BE2C (cell line): ENCODE results near the gene APOBR.
"Not testable (repeated sequence)": the region's sequence is repeated elsewhere in the genome, so short reads cannot be mapped to it uniquely, and the experiment has no call there.

Source experiments
- DNase-seq: peaks from one replicate; pipeline ENCODE4 v3.0.0-alpha.2; 2020
- H3K27me3 ChIP-seq: fragments of 250-450 bp; sonication (Bioruptor Pico); 2 replicates; pipeline ENCODE4 v1.5.1; 2020; ENCODE audit warnings: mild to moderate bottlenecking
- H3K36me3 ChIP-seq: fragments of 250-450 bp; sonication (Bioruptor Pico); 2 replicates; pipeline ENCODE4 v1.5.1; 2020; ENCODE audit warnings: mild to moderate bottlenecking
- H3K4me1 ChIP-seq: fragments of 250-450 bp; sonication (Bioruptor Pico); 2 replicates; pipeline ENCODE4 v1.5.1; 2020
- H3K4me3 ChIP-seq: 2 replicates; pipeline ENCODE4 v1.5.1; 2011; ENCODE audit warnings: low read depth, low read length
- H3K9me3 ChIP-seq: fragments of 250-450 bp; sonication (Bioruptor Pico); 2 replicates; pipeline ENCODE4 v1.5.1; 2020
- TF ChIP-seq, protein P1 (sequence below): IDR thresholded peaks from 2 replicates; pipeline ENCODE4 v1.5.1; 2012; ENCODE audit warnings: mild to moderate bottlenecking, low read depth, low read length

APOBR gene

GRCh38 chr16:28482026-28482425 is 12.4 kb upstream of the APOBR start:
- DNase-seq: no peak
- TF ChIP-seq, protein P1, sequence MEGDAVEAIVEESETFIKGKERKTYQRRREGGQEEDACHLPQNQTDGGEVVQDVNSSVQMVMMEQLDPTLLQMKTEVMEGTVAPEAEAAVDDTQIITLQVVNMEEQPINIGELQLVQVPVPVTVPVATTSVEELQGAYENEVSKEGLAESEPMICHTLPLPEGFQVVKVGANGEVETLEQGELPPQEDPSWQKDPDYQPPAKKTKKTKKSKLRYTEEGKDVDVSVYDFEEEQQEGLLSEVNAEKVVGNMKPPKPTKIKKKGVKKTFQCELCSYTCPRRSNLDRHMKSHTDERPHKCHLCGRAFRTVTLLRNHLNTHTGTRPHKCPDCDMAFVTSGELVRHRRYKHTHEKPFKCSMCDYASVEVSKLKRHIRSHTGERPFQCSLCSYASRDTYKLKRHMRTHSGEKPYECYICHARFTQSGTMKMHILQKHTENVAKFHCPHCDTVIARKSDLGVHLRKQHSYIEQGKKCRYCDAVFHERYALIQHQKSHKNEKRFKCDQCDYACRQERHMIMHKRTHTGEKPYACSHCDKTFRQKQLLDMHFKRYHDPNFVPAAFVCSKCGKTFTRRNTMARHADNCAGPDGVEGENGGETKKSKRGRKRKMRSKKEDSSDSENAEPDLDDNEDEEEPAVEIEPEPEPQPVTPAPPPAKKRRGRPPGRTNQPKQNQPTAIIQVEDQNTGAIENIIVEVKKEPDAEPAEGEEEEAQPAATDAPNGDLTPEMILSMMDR: no peak
- peaks cover 9% of the 10 kb centered on the region for H3K36me3 ChIP-seq
- no peak overlapping the region for H3K4me3 ChIP-seq
- H3K27me3 ChIP-seq: no peaks in the 10 kb centered on the region
- no peaks in the 10 kb centered on the region for H3K9me3 ChIP-seq
- no peaks in the 10 kb centered on the region for H3K4me1 ChIP-seq

DNA sequence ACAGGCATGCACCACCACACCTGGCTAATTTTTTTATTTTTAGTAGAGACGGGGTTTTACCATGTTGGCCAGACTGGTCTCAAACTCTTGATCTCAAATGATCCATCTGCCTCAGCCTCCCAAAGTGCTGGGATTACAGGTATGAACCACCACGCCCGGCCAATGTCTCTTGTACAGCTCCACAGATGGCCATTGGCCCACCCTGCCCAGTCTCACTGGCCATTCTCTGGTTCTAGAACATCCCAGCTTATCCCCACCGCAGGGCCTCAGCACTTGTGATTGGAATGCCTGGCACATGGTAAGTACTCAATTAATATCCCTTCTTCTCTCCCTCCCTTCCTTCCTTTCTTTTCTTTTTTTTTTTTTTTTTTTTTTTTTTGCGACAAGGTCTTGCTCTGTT is 11.1 kb upstream of the APOBR start:
- not testable (repeated sequence) for H3K4me1 ChIP-seq, DNase-seq, H3K27me3 ChIP-seq, H3K36me3 ChIP-seq, H3K4me3 ChIP-seq, H3K9me3 ChIP-seq

- no peaks in the 10 kb centered on the region for H3K9me3 ChIP-seq
- H3K36me3 ChIP-seq: peaks cover 17% of the 10 kb centered on the region
- H3K4me1 ChIP-seq: no peaks in the 10 kb centered on the region
- no peak overlapping the region for H3K4me3 ChIP-seq
- TF ChIP-seq, protein P1: no peak
- no peaks in the 10 kb centered on the region for H3K27me3 ChIP-seq
- DNase-seq: no peak
Observed at GRCh38 chr16:28486266-28486665, 8.2 kb upstream of the APOBR start.

DNA sequence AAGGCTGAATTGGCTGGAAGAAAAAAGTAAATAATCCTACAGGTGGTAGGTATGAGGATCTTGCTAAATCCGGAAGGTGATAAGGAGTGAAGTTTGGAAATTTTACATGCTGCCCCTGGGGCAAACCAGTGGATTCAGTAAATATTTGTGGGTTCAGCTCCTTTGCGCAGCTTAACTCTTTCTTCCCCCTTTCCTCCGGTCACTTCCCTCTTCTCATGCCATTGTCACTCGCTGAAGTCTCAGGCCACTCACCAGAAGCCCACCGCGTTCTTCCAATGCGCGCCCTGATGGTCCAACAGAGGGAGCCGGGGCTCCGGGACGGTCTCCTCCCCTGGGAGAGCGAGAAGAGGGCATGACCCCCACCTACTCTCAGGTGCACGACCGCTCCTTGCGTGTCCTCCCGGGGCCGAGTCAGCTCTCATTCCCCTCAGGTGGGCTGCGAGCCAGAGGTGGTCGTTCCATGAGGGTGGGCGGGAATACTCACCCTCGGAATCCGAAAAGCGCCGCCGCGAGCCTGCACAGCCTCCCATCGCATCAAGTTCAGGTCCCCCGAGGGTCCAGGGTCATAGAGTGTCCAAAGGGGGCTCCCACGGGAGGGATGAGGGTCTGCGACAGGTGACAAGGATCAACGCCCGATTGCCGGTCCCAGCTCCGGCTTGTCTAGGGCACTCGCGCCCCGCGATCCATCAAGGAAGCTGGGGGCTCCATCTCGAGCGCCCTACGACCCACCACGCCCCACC is 3.0 kb upstream of the APOBR start:
- Histone ChIP-seq H3K27me3 (no peaks in the 10 kb centered on the region), H3K4me1 (no peaks in the 10 kb centered on the region), H3K4me3 (peak overlapping the region; percentile 97), H3K9me3 (no peaks in the 10 kb centered on the region), H3K36me3 (peaks cover 8% of the 10 kb centered on the region; the same call in 1 of the 2 replicates)
- TF ChIP-seq, protein P1: peak; percentile 25; the same call in 1 of the 2 replicates
- peak; percentile 33 for DNase-seq

- H3K27me3 ChIP-seq: no peaks in the 10 kb centered on the region
- H3K36me3 ChIP-seq: peaks cover 8% of the 10 kb centered on the region; the same call in 1 of the 2 replicates
- peak within 1 kb of the TSS; percentile 97 for H3K4me3 ChIP-seq
- H3K4me1 ChIP-seq: no peaks in the 10 kb centered on the region
- DNase-seq: peak; percentile 92
- TF ChIP-seq, protein P1: no peak
- no peaks in the 10 kb centered on the region for H3K9me3 ChIP-seq
Observed at GRCh38 chr16:28491970-28492474, 2.4 kb upstream of the APOBR start, which contains the start of gene CLN3. CLN3 (minus strand) TSS chr16:28492074; CDS start chr16:28491759, 315 bp downstream.

DNA sequence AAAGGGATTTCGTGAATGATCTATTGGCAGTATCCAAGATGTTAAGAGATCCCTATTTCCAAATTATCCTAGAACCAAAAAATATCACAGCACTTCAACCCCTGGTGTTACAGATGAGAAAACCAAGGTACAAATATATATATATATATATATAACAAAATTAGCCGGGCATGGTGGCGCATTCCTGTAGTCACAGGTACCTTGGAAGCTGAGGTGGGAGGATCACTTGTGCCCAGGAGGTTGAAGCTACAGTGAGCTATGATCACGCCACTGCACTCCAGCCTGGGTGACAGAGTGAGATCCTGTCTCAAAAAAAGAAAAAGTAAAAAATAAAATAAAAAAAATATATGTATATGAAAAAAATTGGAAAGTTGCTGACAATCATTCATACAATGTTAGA is 1.9 kb upstream of the APOBR start:
- H3K27me3 ChIP-seq: no peaks in the 10 kb centered on the region
- H3K36me3 ChIP-seq: peaks cover 8% of the 10 kb centered on the region; the same call in 1 of the 2 replicates
- no peaks in the 10 kb centered on the region for H3K4me1 ChIP-seq
- H3K4me3 ChIP-seq: peak overlapping the region; percentile 97
- DNase-seq: no peak
- TF ChIP-seq, protein P1: no peak
- H3K9me3 ChIP-seq: no peaks in the 10 kb centered on the region
